HCT116 (cell line): ENCODE data around the gene BORCS5. TPM values are rescaled to one million over a fixed set of nuclear protein-coding genes. Genes with fewer than 3 reads are reported as not detected.

Experiments used
- ATAC-seq: fragments of 200-7000 bp; cut with Tn5 transposase; 2 replicates; pipeline ENCODE4 v1.9.1; 2020; ENCODE audit warnings: mild to moderate bottlenecking, moderate library complexity
- BruUV-seq: library from RNA; stranded (reverse); fragments of 400-500 nt; replicated peaks from 2 replicates; lab custom pipeline; 2021; lab: Mats Ljungman, UMichigan
- CTCF ChIA-PET: fragments of 300-600 bp; sonication (Branson Sonifier 250); formaldehyde crosslinking; loops from one replicate; lab custom pipeline; 2021; ENCODE audit warnings: antibody characterized with exemption; lab: Charles Lee
- POLR2A ChIA-PET: fragments of 300-600, 350-600 bp; sonication (Branson Sonifier 250); formaldehyde crosslinking; loops from one replicate; lab custom pipeline; 2021; ENCODE audit warnings: antibody characterized with exemption; lab: Charles Lee
- RAD21 ChIA-PET, 2 experiments: fragments of 300-600 bp; sonication (Branson Sonifier 250); formaldehyde crosslinking; loops; one replicate each; lab custom pipeline; 2023; ENCODE audit warnings: low total read pairs in 2 of 2; ENCODE audit not compliant: uncharacterized antibody in 2 of 2, unreplicated experiment in 2 of 2, low non-redundant PET in 1 of 2; lab: Charles Lee
- DNase-seq: peaks from one replicate; pipeline ENCODE4 v3.0.0-alpha.2; 2010; ENCODE audit warnings: low read depth, low spot score
- H2AFZ ChIP-seq: fragments of 200-600 bp; shearing (Covaris generic), sonication (generic); 2 replicates; pipeline ENCODE4 v1.6.1; 2017; ENCODE audit warnings: low read depth, mixed run types, mixed read lengths, antibody characterized with exemption, low read length; ENCODE audit not compliant: poor library complexity, severe bottlenecking
- H3K27ac ChIP-seq: 2 replicates; pipeline ENCODE4 v1.5.1; 2012; ENCODE audit warnings: low read depth, low read length
- H3K27me3 ChIP-seq: fragments of 200-600 bp; sonication (generic); 2 replicates; pipeline ENCODE4 v1.6.1; 2016; ENCODE audit warnings: mixed run types, low read length, mixed read lengths; ENCODE audit not compliant: insufficient read depth
- H3K36me3 ChIP-seq, 2 experiments: fragments of 200-500 bp in 1 of 2; fragments of 200-600 bp in 1 of 2; sonication (Bioruptor generic) in 1 of 2; sonication (generic) in 1 of 2; 2 replicates each; pipeline versions ENCODE4 v1.5.1 to v1.6.1; 2014 to 2016; ENCODE audit warnings: low read length in 2 of 2, inconsistent platforms in 1 of 2, mixed read lengths in 1 of 2, mixed run types in 1 of 2; ENCODE audit not compliant: insufficient read depth in 2 of 2, control insufficient read depth in 1 of 2
- H3K4me1 ChIP-seq, 2 experiments: fragments of 200-600 bp in 1 of 2; sonication (generic) in 1 of 2; 2 replicates each; pipeline versions ENCODE4 v1.5.1 to v1.6.1; 2012 to 2017; ENCODE audit warnings: low read length in 2 of 2, inconsistent platforms in 1 of 2, mild to moderate bottlenecking in 1 of 2, mixed read lengths in 1 of 2, mixed run types in 1 of 2, moderate library complexity in 1 of 2; ENCODE audit not compliant: insufficient read depth in 2 of 2, control insufficient read depth in 1 of 2
- H3K4me2 ChIP-seq: fragments of 200-600 bp; sonication (generic); 2 replicates; pipeline ENCODE4 v1.6.1; 2017; ENCODE audit warnings: mixed run types, low read length, mixed read lengths
- H3K4me3 ChIP-seq, 2 experiments: fragments of 200-600 bp in 1 of 2; sonication (generic) in 1 of 2; replicated peaks in 1 of 2; 2 replicates each; pipeline ENCODE4 v1.5.1; 2011 to 2016; ENCODE audit warnings: low read length in 2 of 2, control low read depth in 1 of 2, low read depth in 1 of 2, mild to moderate bottlenecking in 1 of 2, mixed read lengths in 1 of 2, mixed run types in 1 of 2
- H3K79me2 ChIP-seq: fragments of 200-600 bp; sonication (generic); 2 replicates; pipeline ENCODE4 v1.6.1; 2017; ENCODE audit warnings: mild to moderate bottlenecking, mixed run types, low read length, moderate library complexity, mixed read lengths; ENCODE audit not compliant: insufficient read depth
- H3K9ac ChIP-seq: fragments of 200-600 bp; sonication (generic); 2 replicates; pipeline ENCODE4 v1.6.1; 2016; ENCODE audit warnings: low read length, mixed read lengths
- H3K9me2 ChIP-seq: fragments of 200-600 bp; sonication (generic), shearing (Covaris generic); 2 replicates; pipeline ENCODE4 v1.6.1; 2017; ENCODE audit warnings: mixed run types, mild to moderate bottlenecking, moderate library complexity; ENCODE audit not compliant: insufficient read depth
- H3K9me3 ChIP-seq, 2 experiments: fragments of 200-500 bp in 1 of 2; fragments of 200-600 bp in 1 of 2; sonication (Bioruptor generic) in 1 of 2; sonication (generic) in 1 of 2; 2 replicates each; pipeline ENCODE4 v1.6.1; 2014 to 2017; ENCODE audit warnings: low read length in 2 of 2, mixed read lengths in 2 of 2, inconsistent platforms in 1 of 2, low read depth in 1 of 2, mild to moderate bottlenecking in 1 of 2, mixed run types in 1 of 2, moderate library complexity in 1 of 2; ENCODE audit not compliant: control insufficient read depth in 1 of 2, insufficient read depth in 1 of 2
- H4K20me1 ChIP-seq: fragments of 200-600 bp; sonication (generic), shearing (Covaris generic); 2 replicates; pipeline ENCODE4 v1.6.1; 2017; ENCODE audit warnings: mixed run types, mild to moderate bottlenecking, moderate library complexity; ENCODE audit not compliant: insufficient read depth
- CEBPB ChIP-seq: IDR thresholded peaks from 2 replicates; pipeline ENCODE4 v1.6.1; 2012; ENCODE audit warnings: low read depth
- EGR1 ChIP-seq: IDR thresholded peaks from 2 replicates; pipeline ENCODE4 v1.6.1; 2012; ENCODE audit warnings: low read depth
- ELF1 ChIP-seq: IDR thresholded peaks from 2 replicates; pipeline ENCODE4 v1.6.1; 2012; ENCODE audit warnings: low read depth, borderline replicate concordance
- EZH2 ChIP-seq: fragments of 200-600 bp; sonication (generic); IDR thresholded peaks from 2 replicates; pipeline ENCODE4 v1.6.1; 2017; ENCODE audit warnings: antibody characterized with exemption, mixed run types
- EZH2phosphoT487 ChIP-seq: fragments of 200-600 bp; IDR thresholded peaks from 2 replicates; pipeline ENCODE4 v1.6.1; 2018; ENCODE audit warnings: antibody characterized with exemption, borderline replicate concordance
- FOSL1 ChIP-seq: IDR thresholded peaks from 2 replicates; pipeline ENCODE4 v1.6.1; 2012; ENCODE audit warnings: low read depth
- JUND ChIP-seq: IDR thresholded peaks from 2 replicates; pipeline ENCODE4 v1.6.1; 2012
- POLR2A ChIP-seq: IDR thresholded peaks from 2 replicates; pipeline ENCODE4 v1.7.0; 2011; ENCODE audit warnings: borderline replicate concordance; ENCODE audit not compliant: insufficient read depth, insufficient read length; ENCODE audit errors: extremely low read depth
- SIN3A ChIP-seq: IDR thresholded peaks from 2 replicates; pipeline ENCODE4 v1.6.1; 2012; ENCODE audit warnings: low read depth
- SRF ChIP-seq: IDR thresholded peaks from 2 replicates; pipeline ENCODE4 v1.6.1; 2012; ENCODE audit warnings: low read depth
- TCF7L2 ChIP-seq: IDR thresholded peaks from 2 replicates; pipeline ENCODE4 v1.7.0; 2011; ENCODE audit warnings: borderline replicate concordance, inconsistent platforms; ENCODE audit not compliant: insufficient read depth, insufficient read length; ENCODE audit errors: extremely low read depth
- YY1 ChIP-seq: IDR thresholded peaks from 2 replicates; pipeline ENCODE4 v1.6.1; 2011; ENCODE audit warnings: low read length, low read depth, moderate library complexity, mild to moderate bottlenecking; ENCODE audit not compliant: insufficient replicate concordance; ENCODE audit errors: extremely low read depth
- ZNF274 ChIP-seq: fragments of 200-500 bp; sonication (Bioruptor generic); IDR thresholded peaks from 2 replicates; pipeline ENCODE4 v1.6.1; 2014; ENCODE audit warnings: mild to moderate bottlenecking, low read depth, low read length, inconsistent platforms
- intact Hi-C: fragments of 100-400 bp; cut with micrococcal nuclease; formaldehyde crosslinking; loops from 2 replicates; pipeline ENCODE4 v1.10.0; 2022
- total RNA-seq: library from RNA; stranded (reverse); gene quantifications from one replicate; pipeline ENCODE4 v1.2.1, GENCODE V29; 2021; ENCODE audit not compliant: unreplicated experiment
- TF ChIP-seq, protein P1 (sequence below), 3 experiments: fragments of 200-600 bp in 1 of 3; sonication (generic) in 1 of 3; IDR thresholded peaks in 2 of 3; conservative IDR thresholded peaks in 1 of 3; 2 replicates each; pipeline ENCODE4 v1.5.1; 2012 to 2017; ENCODE audit warnings: low read depth in 2 of 3, low read length in 2 of 3, antibody characterized with exemption in 1 of 3, borderline replicate concordance in 1 of 3, control low read depth in 1 of 3, mild to moderate bottlenecking in 1 of 3, mixed read lengths in 1 of 3, mixed run types in 1 of 3, moderate library complexity in 1 of 3; ENCODE audit not compliant: insufficient read depth in 1 of 3
- TF ChIP-seq, protein P2 (sequence below): IDR thresholded peaks from 2 replicates; pipeline ENCODE4 v1.6.1; 2012
- TF ChIP-seq, protein P3 (sequence below): IDR thresholded peaks from 2 replicates; pipeline ENCODE4 v1.6.1; 2011; ENCODE audit warnings: mild to moderate bottlenecking, low read length, moderate library complexity; ENCODE audit not compliant: insufficient replicate concordance; ENCODE audit errors: extremely low read depth

BORCS5 gene
- total RNA-seq, 1 experiment from 2014 or later, result 8.7 TPM

DNA sequence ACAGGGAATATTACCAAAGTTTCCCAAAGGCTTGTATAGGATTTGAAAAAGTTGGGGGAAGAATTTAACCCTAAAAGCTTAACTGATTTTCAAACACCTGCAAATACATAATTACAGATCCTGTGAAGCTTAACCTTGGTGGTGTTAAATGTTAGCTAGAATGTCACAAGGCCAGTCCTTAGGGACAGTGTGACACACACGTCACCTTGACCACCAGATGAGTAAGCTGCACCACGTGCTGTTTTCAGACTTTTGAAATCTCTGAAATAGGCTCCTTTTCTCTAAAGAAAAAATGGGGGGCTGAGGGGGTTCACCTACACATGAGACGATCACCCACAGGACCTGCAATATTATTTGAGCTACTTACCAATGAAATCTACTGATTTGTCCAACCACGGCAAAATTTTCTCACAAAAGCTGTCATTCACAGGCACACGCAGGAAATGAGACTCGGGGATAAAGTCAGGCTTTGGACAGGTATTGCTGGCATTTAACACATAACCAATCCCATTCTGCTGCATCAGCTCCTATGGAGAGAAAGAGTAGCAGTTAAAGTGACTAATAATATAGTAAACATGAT is 129.9 kb downstream of the BORCS5 start:
- ChIA-PET POLR2A (interaction anchor here (0.6 kb wide), 1 partner anchor 46 kb away, joined by 3 read pairs; no protein-coding TSS in a partner anchor), CTCF (no interaction called here), RAD21 (interaction anchor here in 1 of 2 experiments (0.6 kb wide), 1 partner anchor 38 kb away, joined by 3 read pairs; no protein-coding TSS in a partner anchor)
- no peaks in the 10 kb centered on the region for H4K20me1 ChIP-seq
- intact Hi-C loops, result no loop called here
- no peak for DNase-seq
- H2AFZ ChIP-seq, result no peak overlapping the region
- no peaks in the 10 kb centered on the region for H3K9me3 ChIP-seq
- H3K4me3 ChIP-seq, result no peak overlapping the region
- no TSS peak for BruUV-seq
- H3K79me2 ChIP-seq, result no peaks in the 10 kb centered on the region
- no peaks in the 10 kb centered on the region for H3K27me3 ChIP-seq
- no peaks in the 10 kb centered on the region; a peak in 1 of 4 replicates for H3K36me3 ChIP-seq
- ATAC-seq, result no peak
- H3K9ac ChIP-seq, result no peak overlapping the region
- TF ChIP-seq, protein P1, sequence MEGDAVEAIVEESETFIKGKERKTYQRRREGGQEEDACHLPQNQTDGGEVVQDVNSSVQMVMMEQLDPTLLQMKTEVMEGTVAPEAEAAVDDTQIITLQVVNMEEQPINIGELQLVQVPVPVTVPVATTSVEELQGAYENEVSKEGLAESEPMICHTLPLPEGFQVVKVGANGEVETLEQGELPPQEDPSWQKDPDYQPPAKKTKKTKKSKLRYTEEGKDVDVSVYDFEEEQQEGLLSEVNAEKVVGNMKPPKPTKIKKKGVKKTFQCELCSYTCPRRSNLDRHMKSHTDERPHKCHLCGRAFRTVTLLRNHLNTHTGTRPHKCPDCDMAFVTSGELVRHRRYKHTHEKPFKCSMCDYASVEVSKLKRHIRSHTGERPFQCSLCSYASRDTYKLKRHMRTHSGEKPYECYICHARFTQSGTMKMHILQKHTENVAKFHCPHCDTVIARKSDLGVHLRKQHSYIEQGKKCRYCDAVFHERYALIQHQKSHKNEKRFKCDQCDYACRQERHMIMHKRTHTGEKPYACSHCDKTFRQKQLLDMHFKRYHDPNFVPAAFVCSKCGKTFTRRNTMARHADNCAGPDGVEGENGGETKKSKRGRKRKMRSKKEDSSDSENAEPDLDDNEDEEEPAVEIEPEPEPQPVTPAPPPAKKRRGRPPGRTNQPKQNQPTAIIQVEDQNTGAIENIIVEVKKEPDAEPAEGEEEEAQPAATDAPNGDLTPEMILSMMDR (IDR thresholded peaks at IDR 0.05 in 2 of 3, conservative IDR thresholded peaks at IDR 0.05 in 1 of 3; ENCODE audit: borderline replicate concordance in 1 of 3, insufficient read depth in 1 of 3, low read depth in 2 of 3, low read length in 2 of 3), result no peak
- TF ChIP-seq ZNF274, result no peak
- no peaks in the 10 kb centered on the region for H3K4me1 ChIP-seq
- no peak overlapping the region for H3K27ac ChIP-seq
- no peaks in the 10 kb centered on the region for H3K9me2 ChIP-seq
- no peak overlapping the region for H3K4me2 ChIP-seq

DNA sequence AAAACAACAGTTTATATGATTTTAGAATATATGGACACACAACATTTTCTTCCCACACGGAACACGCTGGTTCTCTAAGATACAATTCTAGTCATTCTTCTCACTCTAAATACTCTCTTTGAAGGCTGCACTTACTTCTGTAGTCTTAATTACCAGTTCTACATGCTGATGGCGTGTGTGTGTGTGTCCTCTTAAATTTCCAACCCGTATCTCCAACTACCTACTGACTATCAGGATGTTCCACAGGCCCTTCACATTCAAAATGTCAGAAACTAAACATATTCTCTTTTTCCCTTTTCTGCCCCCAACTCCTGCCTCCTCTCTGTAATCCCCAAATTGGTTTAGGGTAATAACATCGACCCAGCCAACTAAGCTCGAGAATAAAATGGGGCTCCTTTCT is 130.6 kb downstream of the BORCS5 start:
- H3K4me2 ChIP-seq, result no peak overlapping the region
- RAD21 ChIA-PET, result no interaction called here
- POLR2A ChIA-PET, result no interaction called here
- ATAC-seq (no peak), DNase-seq (no peak)
- H2AFZ ChIP-seq, result no peak overlapping the region
- CTCF ChIA-PET, result no interaction called here
- H3K4me1 ChIP-seq, result no peaks in the 10 kb centered on the region
- H3K9me3 ChIP-seq, result no peaks in the 10 kb centered on the region
- H3K36me3 ChIP-seq, result no peaks in the 10 kb centered on the region; a peak in 1 of 4 replicates
- H3K79me2 ChIP-seq, result no peaks in the 10 kb centered on the region
- no peak overlapping the region for H3K4me3 ChIP-seq
- no peaks in the 10 kb centered on the region for H3K27me3 ChIP-seq
- no TSS peak for BruUV-seq
- H3K9ac ChIP-seq, result no peak overlapping the region
- no peaks in the 10 kb centered on the region for H4K20me1 ChIP-seq
- intact Hi-C loops, result no loop called here
- no peak overlapping the region for H3K27ac ChIP-seq
- H3K9me2 ChIP-seq, result no peaks in the 10 kb centered on the region
- TF ChIP-seq EZH2 (no peak), FOSL1 (no peak), EZH2phosphoT487 (no peak), SRF (no peak), EGR1 (no peak), YY1 (no peak), TCF7L2 (no peak), JUND (no peak), POLR2A (no peak), CEBPB (no peak), ELF1 (no peak), SIN3A (no peak)
- TF ChIP-seq, protein P2, sequence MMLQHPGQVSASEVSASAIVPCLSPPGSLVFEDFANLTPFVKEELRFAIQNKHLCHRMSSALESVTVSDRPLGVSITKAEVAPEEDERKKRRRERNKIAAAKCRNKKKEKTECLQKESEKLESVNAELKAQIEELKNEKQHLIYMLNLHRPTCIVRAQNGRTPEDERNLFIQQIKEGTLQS, result no peak
- TF ChIP-seq, protein P3, sequence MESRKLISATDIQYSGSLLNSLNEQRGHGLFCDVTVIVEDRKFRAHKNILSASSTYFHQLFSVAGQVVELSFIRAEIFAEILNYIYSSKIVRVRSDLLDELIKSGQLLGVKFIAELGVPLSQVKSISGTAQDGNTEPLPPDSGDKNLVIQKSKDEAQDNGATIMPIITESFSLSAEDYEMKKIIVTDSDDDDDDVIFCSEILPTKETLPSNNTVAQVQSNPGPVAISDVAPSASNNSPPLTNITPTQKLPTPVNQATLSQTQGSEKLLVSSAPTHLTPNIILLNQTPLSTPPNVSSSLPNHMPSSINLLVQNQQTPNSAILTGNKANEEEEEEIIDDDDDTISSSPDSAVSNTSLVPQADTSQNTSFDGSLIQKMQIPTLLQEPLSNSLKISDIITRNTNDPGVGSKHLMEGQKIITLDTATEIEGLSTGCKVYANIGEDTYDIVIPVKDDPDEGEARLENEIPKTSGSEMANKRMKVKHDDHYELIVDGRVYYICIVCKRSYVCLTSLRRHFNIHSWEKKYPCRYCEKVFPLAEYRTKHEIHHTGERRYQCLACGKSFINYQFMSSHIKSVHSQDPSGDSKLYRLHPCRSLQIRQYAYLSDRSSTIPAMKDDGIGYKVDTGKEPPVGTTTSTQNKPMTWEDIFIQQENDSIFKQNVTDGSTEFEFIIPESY, result no peak
